Spinal cord (tissue), 10 donors: ENCODE results near the gene SSTR4. TPM values are rescaled to one million over a fixed set of nuclear protein-coding genes. Genes with fewer than 3 reads are reported as not detected.

Source experiments
- DNase-seq, 6 donors: peaks; one replicate each; pipeline versions ENCODE4 v3.0.0 to v3.0.0-alpha.2; 2013 to 2015; ENCODE audit warnings: low spot score in 6 of 6, low read depth in 4 of 6
- H3K27ac ChIP-seq: one replicate; pipeline ENCODE4 v1.5.1; 2013; ENCODE audit warnings: low read depth, low read length, control low read depth
- H3K27me3 ChIP-seq: one replicate; pipeline ENCODE4 v1.6.1; 2013; ENCODE audit warnings: low read length; ENCODE audit not compliant: control insufficient read depth, insufficient read depth
- H3K36me3 ChIP-seq: one replicate; pipeline ENCODE4 v1.6.1; 2013; ENCODE audit warnings: low read length; ENCODE audit not compliant: control insufficient read depth, insufficient read depth
- H3K4me1 ChIP-seq: one replicate; pipeline ENCODE4 v1.6.1; 2013; ENCODE audit warnings: low read length; ENCODE audit not compliant: control insufficient read depth, insufficient read depth
- H3K4me3 ChIP-seq: one replicate; pipeline ENCODE4 v1.5.1; 2013; ENCODE audit warnings: low read depth, low read length, control low read depth
- H3K9me3 ChIP-seq: one replicate; pipeline ENCODE4 v1.6.1; 2013; ENCODE audit warnings: low read length; ENCODE audit not compliant: control insufficient read depth, insufficient read depth
- WGBS: methylation state at CpG from one replicate; pipeline ENCODE4 v1.1.5; 2013; ENCODE audit warnings: missing lambda C conversion rate; ENCODE audit not compliant: insufficient coverage; 5-methylcytosine and 5-hydroxymethylcytosine counted together
- polyA plus RNA-seq, 2 donors: library from polyadenylated mRNA; unstranded; fragments of 120-200 nt; gene quantifications; one replicate each; pipeline ENCODE4 v1.2.1, GENCODE V29; 2013; ENCODE audit not compliant: insufficient read length in 2 of 2
- total RNA-seq, 2 donors: library from RNA; depleted of rRNA in 1 of 2; stranded (reverse); fragments of 120-200 nt in 1 of 2; fragments of >200 nt in 1 of 2; gene quantifications; one replicate each; pipeline versions ENCODE4 v1.2.3 to v1.2.4, GENCODE V29; 2013 to 2014
- donor health status: healthy.

Gene SSTR4
- total and polyA plus RNA-seq, 4 donors = 0.33 to 0.89 (median 0.74) TPM

DNA sequence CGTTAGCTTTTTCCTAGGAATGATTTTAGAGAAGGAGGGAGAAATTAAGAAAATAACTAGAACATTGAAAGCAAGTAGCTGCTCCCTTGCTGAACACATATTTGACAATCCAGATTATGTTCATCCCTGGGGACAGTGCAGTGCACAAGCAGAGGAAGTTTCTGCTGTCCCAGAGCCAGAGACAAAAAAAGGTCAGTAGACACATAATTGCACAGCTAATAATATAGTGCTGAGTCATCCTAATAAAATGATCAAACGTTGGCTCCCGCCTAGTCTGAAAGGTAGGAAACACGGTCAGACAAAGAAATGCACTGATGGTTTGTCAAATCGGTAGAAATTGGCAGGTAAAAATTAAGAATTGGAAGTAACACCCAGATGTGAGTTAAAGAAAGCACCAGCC lies 21.7 kb upstream of the SSTR4 start:
- Histone ChIP-seq H3K27ac (no peak overlapping the region), H3K27me3 (no peaks in the 10 kb centered on the region), H3K4me1 (peaks cover 3% of the 10 kb centered on the region), H3K36me3 (no peaks in the 10 kb centered on the region), H3K4me3 (no peak overlapping the region), H3K9me3 (no peaks in the 10 kb centered on the region)
- DNase-seq = no peak
- WGBS = 78% methylated on average over 4 of the region's 5 CpGs

DNA sequence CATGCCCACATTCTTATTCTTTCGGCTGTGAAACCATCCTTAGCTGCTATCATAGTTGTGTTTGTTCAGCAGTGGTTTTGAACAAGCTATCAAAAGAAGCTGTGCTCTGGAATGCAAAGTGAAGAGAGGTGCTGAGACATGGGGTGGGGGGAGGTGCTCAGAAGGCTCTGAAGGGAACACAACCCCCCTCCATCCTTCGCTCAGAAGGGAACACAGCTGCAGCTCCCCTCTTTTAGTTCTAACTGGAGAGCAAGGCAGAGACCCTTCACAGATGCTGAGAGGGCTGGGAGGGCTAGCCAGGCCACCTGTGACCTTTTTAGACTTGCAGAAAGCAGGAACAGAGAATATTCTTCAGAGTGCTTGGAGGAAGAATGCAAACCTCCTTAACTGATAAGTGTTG lies 17.6 kb upstream of the SSTR4 start:
- no peak overlapping the region for H3K27ac ChIP-seq
- no peak for DNase-seq
- H3K4me3 ChIP-seq = no peak overlapping the region
- no peaks in the 10 kb centered on the region for H3K9me3 ChIP-seq
- H3K36me3 ChIP-seq = no peaks in the 10 kb centered on the region
- no peaks in the 10 kb centered on the region for H3K27me3 ChIP-seq
- H3K4me1 ChIP-seq = peaks cover 7% of the 10 kb centered on the region
- no CpG with 5 or more reads among the region's 2 CpGs for WGBS

DNA sequence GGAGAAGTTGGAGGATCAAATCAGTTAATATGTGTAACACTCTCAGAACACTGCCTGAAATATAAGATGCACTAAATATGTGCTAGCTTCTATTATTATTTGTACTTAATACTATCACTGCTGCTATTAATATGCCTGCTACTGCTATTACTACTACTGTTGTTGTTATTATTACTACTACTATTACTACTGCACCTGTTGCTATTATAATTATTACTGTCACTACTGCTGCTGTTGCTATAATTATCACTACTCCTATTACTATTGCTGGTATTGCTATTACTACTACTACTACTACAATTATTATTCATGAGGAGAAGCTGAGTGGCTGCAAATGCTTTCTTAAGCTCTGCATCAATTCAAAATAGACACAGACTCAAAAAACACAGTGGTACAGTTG lies 16.7 kb upstream of the SSTR4 start:
- H3K4me3 ChIP-seq = no peak overlapping the region
- H3K27me3 ChIP-seq = no peaks in the 10 kb centered on the region
- H3K36me3 ChIP-seq = no peaks in the 10 kb centered on the region
- peaks cover 7% of the 10 kb centered on the region for H3K4me1 ChIP-seq
- H3K27ac ChIP-seq = no peak overlapping the region
- no peaks in the 10 kb centered on the region for H3K9me3 ChIP-seq
- DNase-seq = no peak

DNA sequence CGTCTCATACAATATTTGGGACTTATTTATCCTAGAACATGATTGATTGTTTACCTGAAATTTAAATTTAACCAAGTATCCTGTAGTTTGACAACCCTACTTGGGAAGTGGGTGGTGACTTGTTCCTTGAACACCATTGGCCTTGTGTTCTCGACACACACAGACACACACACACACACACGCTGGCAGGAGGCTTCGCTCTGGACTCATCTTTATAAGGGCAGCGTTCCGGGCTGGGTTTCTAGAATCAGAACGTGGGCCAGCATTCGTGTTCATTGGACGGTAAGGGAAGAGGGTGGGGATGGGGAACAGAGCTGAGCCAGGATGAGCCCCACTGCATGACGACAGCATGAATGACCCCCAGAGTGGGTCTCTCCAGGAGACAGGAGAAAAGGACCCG lies 16.2 kb upstream of the SSTR4 start:
- WGBS = 86% methylated on average over 6 of the region's 11 CpGs

DNA sequence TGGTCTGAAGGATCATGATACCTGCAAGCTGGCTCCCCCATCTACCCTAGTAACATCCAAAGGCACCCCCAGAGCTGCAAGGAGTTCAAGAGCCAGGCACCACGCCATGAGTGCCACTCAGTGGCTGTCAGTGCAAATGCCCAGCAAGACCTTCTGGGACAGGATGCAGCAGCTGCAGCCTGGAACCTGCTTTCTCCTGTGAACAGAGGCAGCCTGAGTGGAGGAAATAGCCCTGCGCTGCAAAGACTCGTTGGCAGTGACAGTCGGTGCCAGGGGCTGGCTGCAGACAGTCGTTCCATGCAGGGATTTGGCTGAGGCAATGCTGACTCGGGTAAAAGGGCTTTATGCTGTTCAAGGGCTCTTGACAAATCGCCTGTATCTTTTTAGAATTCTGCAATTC lies 15.7 kb upstream of the SSTR4 start:
- Histone ChIP-seq H3K27ac (no peak overlapping the region), H3K36me3 (no peaks in the 10 kb centered on the region), H3K9me3 (no peaks in the 10 kb centered on the region), H3K4me3 (no peak overlapping the region), H3K27me3 (no peaks in the 10 kb centered on the region), H3K4me1 (peaks cover 7% of the 10 kb centered on the region)
- WGBS = 50% methylated on average over 7 of the region's 7 CpGs
- peak in 5 of 6 donors; percentile 4 to 71 (median 11) for DNase-seq

More for the DNA sequence above, 16.2 kb upstream of the SSTR4 start:
- H3K9me3 ChIP-seq = no peaks in the 10 kb centered on the region
- H3K4me1 ChIP-seq = peaks cover 7% of the 10 kb centered on the region
- no peak overlapping the region for H3K27ac ChIP-seq
- no peak overlapping the region for H3K4me3 ChIP-seq
- no peaks in the 10 kb centered on the region for H3K36me3 ChIP-seq
- no peak for DNase-seq
- no peaks in the 10 kb centered on the region for H3K27me3 ChIP-seq

DNA sequence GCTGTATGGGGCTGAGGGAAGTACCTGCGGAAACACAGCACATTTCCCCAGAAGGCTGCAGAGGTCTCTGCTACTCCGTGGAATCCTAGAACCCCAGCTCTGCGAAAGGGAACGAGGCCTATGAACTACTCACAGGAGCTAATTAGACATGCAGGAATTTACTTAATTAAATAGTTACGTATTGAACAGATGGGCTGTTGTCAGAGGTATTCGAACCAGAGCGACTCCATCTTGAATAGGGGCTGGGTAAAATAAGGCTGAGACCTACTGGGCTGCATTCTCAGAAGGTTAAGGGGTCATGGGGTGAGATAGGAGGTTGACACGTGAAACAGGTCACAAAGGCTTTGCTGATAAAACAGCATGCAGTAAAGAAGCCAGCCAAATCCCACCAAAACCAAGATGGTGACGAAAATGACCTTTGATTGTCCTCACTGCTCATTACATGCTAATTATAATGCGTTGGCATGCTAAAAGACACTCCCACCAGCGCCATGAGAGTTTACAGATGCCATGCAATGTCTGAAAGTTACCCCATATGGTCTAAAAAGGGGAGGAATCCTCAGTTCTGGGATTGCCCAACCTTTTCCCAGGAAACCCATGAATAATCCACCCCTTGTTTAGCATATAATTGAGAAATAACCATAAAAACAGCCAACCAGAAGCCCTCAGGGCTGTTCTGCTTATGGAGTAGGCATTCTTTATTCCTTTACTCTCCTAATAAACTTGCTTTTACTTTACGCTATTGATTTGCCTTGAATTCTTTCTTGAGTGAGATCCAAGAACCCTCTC lies 14.7 kb upstream of the SSTR4 start:
- Histone ChIP-seq H3K27ac (no peak overlapping the region), H3K36me3 (no peaks in the 10 kb centered on the region), H3K4me1 (peaks cover 7% of the 10 kb centered on the region), H3K9me3 (no peaks in the 10 kb centered on the region), H3K27me3 (no peaks in the 10 kb centered on the region), H3K4me3 (no peak overlapping the region)
- WGBS = 60% methylated on average over 9 of the region's 12 CpGs
- DNase-seq = peak in 1 of 6 donors; percentile 35

DNA sequence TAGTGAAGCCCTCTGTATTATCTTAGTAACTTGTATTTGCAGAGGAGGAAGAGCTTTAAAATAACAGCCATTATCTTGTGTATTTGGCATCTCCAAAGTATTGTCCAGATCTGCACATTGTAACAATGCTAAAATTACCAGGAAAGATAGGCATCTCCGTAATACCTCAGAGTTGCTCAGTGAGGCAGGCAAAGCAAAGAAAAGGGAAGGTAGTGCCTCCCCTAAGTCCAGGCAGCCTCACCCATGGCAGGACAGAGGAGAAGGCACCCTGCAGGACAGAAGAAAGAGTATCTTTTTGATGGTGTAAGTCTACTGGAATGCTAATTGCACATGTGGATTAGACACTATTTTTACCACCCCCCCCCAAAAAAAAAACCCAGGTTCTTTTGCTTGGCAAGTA lies 13.6 kb upstream of the SSTR4 start:
- Histone ChIP-seq H3K27ac (no peak overlapping the region), H3K36me3 (no peaks in the 10 kb centered on the region), H3K9me3 (no peaks in the 10 kb centered on the region), H3K4me3 (no peak overlapping the region), H3K4me1 (peaks cover 7% of the 10 kb centered on the region), H3K27me3 (no peaks in the 10 kb centered on the region)
- WGBS = 71% methylated on average over 1 of the region's 1 CpG
- DNase-seq = no peak

DNA sequence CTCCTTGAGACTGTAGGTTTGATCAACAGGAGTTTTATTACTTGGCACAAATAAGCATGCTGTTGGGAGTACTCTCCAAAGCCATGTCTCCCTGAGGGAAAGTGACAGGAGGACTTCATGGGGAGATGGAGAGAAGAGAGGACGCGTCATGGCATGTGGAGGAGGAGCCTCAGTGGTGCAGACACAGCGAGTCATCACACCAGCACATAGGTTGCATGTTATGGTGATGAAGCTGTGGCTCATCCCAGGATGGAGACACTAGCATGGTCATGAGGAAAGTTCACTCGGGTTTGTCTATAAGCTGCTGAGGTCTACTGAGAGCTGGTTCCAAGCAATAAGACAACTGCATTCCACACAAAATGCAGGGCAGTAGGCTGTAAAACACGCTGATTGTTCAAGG lies 13.2 kb upstream of the SSTR4 start:
- 100% methylated on average over 3 of the region's 5 CpGs for WGBS
- Histone ChIP-seq H3K4me1 (peaks cover 7% of the 10 kb centered on the region), H3K27me3 (no peaks in the 10 kb centered on the region), H3K9me3 (no peaks in the 10 kb centered on the region), H3K27ac (no peak overlapping the region), H3K4me3 (no peak overlapping the region), H3K36me3 (no peaks in the 10 kb centered on the region)
- DNase-seq = no peak

DNA sequence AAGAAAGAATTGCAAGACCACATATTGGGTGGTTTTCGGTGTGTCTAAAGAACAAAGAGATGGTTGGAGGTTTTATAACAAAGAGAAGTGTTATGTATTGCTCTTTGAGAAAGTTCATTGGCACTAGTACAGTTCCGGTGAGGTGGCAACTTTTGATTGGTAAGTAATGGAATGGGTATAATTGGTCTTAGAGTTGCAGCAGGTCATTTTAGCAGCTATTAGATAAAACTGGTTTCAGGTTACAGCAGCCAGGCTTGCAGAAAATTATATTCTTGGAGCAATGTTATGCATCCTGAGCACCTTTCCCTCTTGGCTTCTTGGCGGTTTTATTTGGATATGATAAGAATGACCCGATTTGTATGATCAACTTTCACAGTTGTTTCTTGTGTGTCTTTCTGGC lies 12.3 kb upstream of the SSTR4 start:
- DNase-seq = no peak
- Histone ChIP-seq H3K9me3 (no peaks in the 10 kb centered on the region), H3K4me3 (no peak overlapping the region), H3K27me3 (no peaks in the 10 kb centered on the region), H3K4me1 (peaks cover 7% of the 10 kb centered on the region), H3K27ac (no peak overlapping the region), H3K36me3 (no peaks in the 10 kb centered on the region)
- WGBS = 96% methylated on average over 4 of the region's 4 CpGs

DNA sequence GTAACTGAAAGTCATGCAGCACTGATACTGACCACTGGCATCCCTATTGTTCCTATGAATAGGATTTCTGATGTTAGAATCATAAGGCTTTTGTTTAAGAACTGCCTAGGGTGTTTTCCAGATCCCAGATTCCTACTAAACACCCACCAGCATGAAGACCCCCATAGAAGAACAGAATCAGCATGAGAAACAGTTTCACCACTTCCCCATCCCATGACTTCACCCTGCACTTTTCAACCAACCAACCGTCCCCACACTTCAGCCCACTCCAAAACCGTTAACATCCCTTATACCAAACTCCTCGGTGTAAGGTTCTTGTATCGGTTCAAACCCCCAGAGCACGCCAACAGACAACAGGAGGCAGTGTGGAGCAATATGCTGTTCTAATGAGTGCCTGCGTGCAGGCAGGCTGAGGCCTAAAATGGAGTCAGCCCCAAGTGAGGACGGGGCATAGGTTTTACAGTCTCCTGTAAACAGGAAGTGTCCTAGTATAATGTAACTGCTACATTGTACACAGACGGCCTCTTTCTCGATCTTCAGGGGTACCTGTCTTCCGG lies 11.4 kb upstream of the SSTR4 start:
- peaks cover 7% of the 10 kb centered on the region for H3K4me1 ChIP-seq
- WGBS = 86% methylated on average over 9 of the region's 10 CpGs
- H3K9me3 ChIP-seq = no peaks in the 10 kb centered on the region
- no peak overlapping the region for H3K4me3 ChIP-seq
- no peak overlapping the region for H3K27ac ChIP-seq
- no peaks in the 10 kb centered on the region for H3K27me3 ChIP-seq
- DNase-seq = no peak
- no peaks in the 10 kb centered on the region for H3K36me3 ChIP-seq
